PC-9 (cell line): ENCODE data around the gene NRP1.

Experiments
- CTCF ChIP-seq: fragments of 200-600 bp; sonication (generic); conservative IDR thresholded peaks from 2 replicates; pipeline ENCODE4 v1.6.1; 2017; ENCODE audit warnings: mixed run types, antibody characterized with exemption, mild to moderate bottlenecking, moderate library complexity
- EZH2 ChIP-seq: fragments of 200-600 bp; sonication (generic); IDR thresholded peaks from 2 replicates; pipeline ENCODE4 v1.8.0; 2017; ENCODE audit warnings: antibody characterized with exemption, low read depth

- TF ChIP-seq CTCF (no peak), EZH2 (no peak)
These were observed 200.3 kb downstream of the NRP1 start for GRCh38 chr10:33134011-33134751.
